DMS153 treated with DMSO at 0.1 percent for 48 hours (cell line): ENCODE results near the gene ARHGEF33.

ENCODE experiments used
- DNase-seq: peaks from one replicate; lab custom pipeline; 2025; ENCODE audit not compliant: unreplicated experiment; lab: John Stamatoyannopoulos, UW

The ARHGEF33 gene

DNA sequence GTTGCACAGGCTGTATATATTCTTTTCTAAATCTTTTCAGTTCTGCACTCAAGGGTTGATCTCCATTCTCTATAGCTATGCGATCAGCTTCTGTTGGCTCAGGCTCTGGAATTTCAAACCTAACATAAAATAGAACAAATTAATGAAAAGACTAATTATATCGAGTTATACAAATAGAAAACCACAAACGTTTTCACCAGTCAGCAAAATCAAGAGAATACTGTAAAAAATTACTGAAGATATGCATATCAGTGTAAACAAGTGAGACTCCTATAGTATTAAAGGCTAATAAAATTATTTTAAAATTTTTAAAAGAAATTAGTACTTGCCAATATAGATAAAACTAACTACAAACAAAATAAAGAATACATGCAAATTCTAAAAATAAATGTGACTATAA, 124.2 kb downstream of the ARHGEF33 start:
- DNase-seq: no peak

- no peak for DNase-seq
Observed at GRCh38 chr2:39015424-39015823, 125.7 kb downstream of the ARHGEF33 start.

GRCh38 chr2:39017334-39017733, 127.7 kb downstream of the ARHGEF33 start:
- DNase-seq: no peak

GRCh38 chr2:39018638-39019037, 129.0 kb downstream of the ARHGEF33 start:
- no peak for DNase-seq

GRCh38 chr2:39020383-39020782, 130.7 kb downstream of the ARHGEF33 start:
- no peak for DNase-seq

- no peak for DNase-seq
Observed at GRCh38 chr2:39022642-39023235, 133.1 kb downstream of the ARHGEF33 start.

DNA sequence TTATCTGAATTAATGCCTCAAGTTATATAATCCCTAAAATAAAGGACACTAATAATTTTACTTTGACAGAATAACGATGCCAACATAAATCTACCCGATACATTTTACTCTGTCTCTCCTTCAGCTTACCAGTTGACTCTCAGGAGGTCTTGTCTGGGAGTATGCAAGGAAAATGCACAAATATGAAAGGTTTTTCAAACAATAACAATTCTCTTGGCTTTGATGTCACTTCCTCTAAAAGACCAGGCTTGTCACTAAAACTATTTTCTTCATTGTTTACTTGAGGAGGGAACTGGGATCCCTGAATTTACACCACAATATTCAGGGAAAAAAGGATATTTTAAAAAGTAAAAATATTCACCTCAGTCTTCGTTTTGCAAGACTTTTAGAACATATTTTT, 134.0 kb downstream of the ARHGEF33 start:
- no peak for DNase-seq

GRCh38 chr2:39024833-39025232, 135.2 kb downstream of the ARHGEF33 start:
- no peak for DNase-seq
